CD4-positive, alpha-beta T cell treated with Interleukin-2 at 100 ng/mL for 4 hours (primary cell): ENCODE data around the gene FBXL17.

ENCODE experiments used
- DNase-seq: peaks from one replicate; pipeline ENCODE4 v3.0.0-alpha.2; 2020; ENCODE audit warnings: low spot score

Gene FBXL17

DNA sequence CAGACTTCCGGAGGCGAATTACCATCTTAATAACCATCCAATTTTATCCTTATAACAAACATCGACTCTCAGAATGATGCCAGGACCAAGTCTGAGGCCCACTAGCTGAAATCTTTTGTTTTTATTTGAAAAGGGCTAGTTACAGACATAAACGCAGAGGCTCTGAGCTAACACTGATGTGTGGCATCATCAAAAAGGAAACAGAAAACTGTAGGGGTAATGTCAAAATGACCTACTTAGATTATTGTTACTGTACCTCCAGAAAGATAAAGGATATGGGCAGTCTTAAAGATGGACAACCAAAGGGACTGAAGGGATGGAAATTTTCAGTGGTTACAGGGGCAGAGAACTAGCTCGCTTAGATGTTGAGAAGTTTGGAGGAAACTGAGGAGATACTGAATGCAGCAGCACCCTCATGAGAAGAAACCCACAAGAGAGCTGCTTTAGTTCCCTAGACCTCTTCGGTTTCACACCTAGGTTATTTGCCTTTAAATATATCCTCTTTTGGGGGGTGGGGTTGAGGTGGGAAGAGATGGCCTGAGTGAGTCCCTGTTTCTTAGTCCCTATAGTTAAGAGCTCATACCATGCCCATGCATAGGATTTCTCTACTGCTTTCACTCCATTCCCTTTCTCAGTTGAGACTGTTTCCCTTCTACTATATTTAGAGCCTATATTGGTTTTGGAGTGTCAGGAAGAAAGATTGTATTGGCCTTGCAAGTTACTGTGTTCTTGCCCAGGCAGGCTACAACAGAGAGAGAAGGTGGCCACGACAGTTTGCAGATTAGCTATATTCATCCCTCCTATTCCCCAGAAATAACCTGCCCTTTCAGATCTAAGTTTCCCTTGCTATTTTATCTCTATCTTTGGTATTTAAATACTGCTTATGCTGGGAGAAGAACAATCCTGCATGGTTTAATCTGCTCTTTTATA, 390.8 kb downstream of the FBXL17 start:
- DNase-seq: no peak

DNA sequence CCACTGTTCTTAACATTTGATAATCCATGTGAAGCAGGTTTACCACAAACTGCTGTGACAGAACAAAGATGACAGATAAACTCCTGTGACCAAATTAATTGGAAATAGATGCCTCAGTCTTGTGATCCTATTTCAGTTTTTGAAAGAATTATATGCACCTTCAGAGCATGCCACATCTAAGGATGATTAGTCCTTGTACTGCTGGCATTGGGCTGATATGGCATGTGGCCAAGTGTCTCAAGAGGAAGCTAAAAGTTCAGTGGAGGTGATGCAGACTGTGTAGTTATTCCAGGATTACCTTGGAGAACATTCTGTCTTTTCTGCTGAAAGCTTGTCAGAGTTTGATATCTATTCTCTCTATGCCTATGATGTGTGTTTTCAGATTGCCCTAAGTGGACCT, 396.8 kb downstream of the FBXL17 start:
- DNase-seq: no peak

DNA sequence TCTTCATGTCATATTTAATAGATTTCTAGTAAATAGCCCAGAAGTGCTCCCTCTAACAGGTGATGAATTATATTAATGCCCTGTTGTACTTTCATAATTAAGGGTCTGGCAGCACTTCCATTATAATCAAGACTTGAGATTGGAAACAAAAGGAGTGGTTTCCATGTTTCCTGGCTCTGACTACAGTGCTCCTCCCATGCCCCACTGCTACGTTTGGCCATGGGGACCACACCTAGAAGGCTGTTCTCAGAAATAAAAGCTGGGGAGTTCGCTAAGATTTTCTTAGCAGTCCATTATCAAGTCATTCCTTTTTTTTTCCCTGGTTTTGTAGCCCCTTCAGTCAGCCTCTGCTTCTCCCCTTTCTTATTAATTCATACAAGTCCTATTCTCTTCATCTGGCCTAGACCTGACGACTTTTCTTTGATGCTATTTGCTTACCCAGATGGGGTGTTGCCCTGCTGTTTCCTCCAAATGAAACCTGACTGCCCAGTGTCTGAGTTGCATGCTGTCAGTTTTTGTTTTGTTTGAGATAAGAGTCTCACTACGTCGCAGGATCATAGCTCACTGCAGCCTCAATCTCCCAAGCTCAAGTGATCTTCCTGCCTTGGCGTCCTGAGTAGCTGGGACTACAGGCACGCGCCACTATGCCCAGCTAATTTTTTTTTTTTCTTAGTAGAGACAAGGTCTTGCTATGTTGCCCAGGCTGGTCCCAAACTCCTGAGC, 399.0 kb downstream of the FBXL17 start:
- no peak for DNase-seq

DNA sequence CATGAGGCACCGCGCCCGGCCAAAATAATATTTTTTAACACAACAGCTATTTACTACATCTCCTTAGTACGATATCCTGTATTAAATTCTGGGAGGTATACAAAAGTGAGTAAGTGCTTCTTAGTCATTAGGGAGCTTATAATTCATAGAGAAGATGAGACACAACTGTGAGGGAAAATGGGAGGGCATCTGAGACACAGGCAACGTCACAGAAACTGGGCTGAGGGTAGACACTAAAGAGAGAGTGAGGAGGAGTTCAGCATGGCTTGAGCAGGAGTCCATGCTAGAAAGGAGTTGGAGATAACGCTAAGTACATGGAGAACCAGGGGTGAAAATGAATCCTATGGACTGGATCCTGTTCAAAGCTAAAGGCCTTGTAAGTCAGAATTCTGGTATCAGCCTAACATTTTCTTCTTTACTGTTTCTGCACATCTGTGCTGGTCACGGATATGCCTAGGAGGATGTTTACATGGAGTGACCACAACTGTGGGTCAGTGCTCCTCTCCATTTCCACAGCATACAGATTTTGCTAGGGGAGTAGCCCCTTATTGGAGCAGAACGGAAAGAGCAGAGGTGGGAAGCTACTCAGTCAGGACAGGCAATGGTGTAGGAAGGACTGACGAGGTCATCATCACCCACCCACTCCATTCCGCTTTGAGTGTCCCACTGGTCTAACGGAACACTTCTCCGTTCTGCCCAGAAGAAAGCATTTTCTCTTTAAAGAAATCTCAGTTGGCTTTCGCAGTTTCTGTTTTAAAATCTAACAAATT, 400.8 kb downstream of the FBXL17 start:
- no peak for DNase-seq

DNA sequence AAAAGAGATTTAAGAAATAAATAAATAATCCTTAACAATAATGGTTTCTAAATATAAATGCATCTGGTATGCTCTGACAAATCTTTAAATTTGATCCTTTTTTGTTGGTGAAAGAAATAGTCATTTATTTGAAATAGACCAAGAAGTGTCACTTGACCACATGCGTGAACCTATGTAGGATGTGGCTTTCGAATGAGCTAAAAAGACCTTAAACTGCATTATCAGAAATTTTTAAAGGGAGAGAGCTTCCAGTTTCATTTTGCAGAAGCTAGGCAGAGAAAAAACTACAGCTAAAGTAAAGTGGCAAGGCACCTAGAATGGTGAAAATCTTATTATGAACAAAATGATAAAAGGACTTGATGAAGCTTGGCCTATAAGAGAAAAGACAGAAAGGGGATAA, 402.0 kb downstream of the FBXL17 start:
- DNase-seq: peak; percentile 14

DNA sequence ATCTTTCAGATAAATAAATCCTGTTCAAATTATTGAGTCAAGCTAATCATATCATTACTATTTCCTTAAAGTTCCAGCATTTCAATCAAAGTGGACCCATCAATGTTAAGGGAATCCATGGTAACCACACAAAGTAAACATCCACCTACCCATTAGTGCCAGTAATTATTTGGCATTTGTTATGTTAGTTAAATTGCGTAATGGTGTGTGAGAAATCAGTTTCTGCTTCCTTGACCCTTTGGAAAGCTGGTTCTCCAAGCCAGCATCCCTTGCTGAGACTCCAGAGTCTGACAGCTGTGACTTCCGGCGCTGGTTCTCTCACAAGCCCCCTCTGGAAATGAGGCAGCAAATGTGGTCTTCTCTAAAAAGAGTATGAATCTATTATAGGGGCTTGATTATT, 402.6 kb downstream of the FBXL17 start:
- no peak for DNase-seq

DNA sequence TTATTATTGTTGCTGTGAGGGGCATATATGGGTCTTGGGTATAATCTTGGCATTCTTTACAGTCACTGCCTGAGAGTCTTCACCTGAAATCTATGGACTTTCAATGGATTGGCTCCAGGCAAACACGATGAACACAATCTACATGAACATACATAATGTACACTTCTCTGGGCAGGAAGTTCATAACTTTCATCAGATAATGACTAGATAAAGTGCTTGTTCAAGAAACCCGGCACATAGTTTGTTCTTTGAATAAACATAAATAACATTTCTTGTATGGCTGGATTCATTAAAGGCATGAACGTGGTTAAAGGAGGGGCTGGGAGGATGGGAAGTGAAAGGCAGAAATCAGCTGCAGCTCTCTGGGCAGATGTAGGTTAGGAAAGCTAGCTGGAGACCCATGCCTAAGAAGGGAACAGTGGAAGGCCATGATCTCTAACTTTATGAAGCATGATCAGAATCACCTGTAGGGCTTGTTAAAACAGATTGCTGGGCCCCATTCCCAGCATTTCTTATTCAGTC, 404.3 kb downstream of the FBXL17 start:
- no peak for DNase-seq

DNA sequence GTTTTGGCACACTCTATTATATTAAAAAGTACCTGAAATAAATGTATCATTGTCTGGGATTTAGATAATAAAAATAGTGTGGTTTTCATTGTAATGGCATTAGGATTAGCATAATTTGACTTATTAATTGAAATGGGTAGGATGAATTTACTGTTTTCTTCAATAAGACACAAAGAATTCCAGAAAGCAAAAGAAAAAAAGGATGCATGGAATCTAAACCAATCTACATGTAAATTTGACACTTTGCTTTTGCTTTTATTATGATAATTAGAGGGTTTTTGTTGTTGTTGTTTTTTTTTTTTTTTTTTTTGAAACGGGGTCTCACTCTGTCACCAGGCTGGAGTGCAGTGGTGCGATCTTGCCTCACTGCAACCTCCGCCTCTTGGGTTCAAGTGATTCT, 406.3 kb downstream of the FBXL17 start:
- DNase-seq: no peak

DNA sequence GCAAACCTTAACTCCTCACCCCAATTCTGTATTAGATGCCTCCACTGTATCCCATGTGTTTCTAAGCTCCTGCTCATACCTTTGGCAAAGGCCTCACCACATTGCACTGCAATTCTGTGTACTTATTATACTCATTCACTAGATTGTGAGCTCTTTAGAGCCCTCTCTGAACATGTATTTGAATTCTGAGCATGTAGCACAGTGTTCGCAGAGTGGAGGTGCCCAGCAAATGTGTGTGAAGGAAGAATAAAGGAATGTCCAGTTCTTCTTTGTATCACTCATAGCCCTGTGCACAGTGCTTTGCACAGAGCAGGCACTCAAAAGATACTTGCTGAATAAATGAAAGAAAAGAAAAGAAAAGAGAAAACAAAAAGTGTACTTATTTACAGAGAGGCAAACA, 410.1 kb downstream of the FBXL17 start:
- DNase-seq: no peak

DNA sequence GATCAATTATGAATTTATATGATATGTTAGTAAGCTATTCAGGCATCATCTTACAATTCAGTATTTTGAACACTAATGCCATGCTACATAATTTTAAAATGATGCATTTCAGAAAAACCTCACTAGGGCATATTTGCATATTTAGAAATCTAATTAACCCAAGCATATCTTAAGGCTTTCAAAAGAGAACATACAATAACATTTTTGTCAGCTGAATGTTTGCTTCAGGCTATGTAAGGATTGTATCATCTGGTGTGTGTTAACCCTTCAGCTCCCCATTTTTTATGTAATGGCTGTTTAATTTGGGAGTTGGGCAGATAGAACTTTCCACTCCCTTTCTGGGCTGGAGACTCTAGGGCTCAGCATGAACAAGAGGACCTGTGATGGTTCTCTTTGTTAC, 412.1 kb downstream of the FBXL17 start:
- no peak for DNase-seq

DNA sequence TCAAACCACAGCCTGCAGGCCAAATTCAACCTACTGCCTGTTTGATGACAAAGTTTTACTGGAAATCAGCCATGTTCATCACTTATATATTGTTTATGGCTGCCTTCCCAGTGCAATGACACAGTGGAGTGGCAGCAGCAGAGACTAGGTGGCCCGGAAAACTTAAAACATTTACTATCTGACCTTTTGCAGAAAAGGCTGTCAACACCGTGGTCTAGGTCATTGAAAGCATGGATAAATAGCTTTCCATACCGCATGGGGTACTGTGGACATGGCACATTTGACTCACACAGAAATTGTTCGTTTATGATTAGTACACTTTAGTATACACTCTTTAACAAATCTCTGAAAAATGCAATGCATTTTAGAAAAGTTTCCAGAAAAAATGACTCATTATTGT, 412.9 kb downstream of the FBXL17 start:
- no peak for DNase-seq

DNA sequence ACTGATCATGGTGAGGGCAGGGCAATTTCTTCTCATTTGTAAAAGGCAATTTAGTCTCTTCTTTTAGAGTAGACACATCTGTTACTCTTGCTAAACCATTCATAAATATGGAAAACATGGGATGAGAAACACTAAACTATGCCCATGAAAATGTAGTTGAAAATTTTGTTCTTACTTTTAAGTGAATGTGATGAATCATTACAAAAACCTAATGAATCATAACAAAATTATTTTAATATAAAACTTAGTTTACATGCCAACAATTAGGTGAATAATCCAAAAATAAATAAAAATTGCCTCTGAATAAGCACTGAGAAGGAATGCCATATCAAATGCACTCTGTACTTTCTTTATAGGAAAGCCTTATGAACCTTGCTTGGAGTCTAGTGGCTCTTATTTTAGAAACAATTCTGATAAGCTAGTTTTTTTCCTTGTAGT, 413.5 kb downstream of the FBXL17 start:
- no peak for DNase-seq

DNA sequence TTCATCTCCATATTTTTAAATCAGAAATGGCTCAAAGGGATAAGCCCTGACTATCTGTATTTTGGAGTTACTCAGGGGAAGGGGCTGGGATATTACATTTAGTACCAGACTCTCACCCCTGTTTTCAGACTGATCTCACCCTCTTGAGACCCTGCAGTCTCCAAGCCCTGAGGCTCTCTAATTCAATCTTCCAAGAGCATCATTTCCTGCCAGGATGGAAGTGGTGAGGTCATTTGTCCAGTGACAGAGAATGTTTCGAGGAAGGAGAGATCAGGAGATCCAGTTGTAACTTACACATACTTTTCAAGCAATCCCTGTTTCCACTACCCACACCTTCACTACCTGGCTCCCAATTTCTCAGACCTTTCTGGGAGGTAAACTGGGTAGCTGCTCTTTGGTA, 415.7 kb downstream of the FBXL17 start:
- DNase-seq: no peak

DNA sequence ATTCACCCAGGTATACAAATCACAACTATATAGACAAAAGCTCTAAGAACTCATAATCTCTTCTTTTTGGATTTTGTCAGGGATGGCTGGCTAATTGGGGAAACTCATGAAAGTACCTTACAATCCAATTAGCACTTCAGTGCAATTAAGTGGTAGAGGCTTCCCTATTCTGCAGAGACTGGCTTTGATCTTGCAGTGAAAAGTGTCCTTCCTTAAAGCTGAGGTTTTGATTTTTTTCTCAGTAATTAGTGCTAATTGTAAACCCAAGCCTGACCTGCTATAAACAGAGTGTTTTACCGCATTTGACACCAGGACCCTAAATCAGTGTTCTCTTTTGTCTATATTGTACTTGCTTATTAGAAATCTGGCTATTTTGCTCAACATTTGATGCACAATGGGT, 417.2 kb downstream of the FBXL17 start:
- no peak for DNase-seq

DNA sequence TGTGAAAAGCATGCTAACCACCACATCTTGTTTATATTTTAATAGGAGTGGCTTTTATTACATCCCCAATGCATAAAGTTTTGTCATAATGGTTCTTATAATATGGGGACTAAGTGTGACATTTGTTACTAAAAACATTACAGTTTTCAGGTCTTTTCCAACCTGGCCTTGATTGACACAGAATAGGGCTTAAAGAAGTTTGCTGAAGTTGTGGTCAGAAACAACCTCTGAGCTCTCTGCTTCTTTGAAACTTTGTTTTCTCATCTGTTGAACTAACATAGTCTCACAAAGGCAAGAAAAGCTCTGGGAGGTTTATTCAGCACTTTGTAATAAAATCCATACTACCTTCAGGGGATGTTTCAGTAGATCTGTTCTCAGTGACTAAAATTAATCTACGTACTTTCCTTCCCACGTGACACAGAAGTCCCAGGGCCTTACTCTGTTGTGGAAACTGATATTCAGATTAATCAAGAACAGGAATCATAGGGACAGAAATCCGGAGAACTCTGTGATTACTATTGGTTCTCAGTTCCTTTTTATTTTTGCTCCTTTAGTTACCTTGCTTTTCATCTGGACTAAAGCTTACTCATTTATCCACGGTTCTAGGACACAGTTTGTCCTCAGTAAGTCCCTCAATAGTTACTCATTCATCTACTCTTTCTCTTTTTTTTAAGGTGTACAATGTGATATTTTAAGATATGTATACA, 422.2 kb downstream of the FBXL17 start:
- no peak for DNase-seq

DNA sequence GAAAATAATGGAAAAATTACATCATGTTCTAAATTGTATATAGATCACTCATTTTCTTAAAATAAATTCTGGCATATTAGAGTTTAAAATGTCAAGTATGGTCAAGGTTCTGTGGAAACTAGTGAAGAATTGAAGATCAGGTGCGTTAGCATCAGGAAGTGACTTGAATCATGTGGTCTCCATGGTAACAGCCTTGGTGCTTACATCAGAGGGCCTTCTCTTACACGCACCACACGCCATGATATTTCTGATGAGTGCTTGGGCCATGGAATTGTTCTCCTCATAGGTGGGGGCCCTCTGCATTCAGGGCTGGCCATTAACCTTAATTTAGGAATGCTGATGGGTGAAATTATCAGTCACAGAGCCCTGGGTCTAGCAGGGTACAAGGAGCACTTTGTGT, 423.0 kb downstream of the FBXL17 start:
- no peak for DNase-seq

DNA sequence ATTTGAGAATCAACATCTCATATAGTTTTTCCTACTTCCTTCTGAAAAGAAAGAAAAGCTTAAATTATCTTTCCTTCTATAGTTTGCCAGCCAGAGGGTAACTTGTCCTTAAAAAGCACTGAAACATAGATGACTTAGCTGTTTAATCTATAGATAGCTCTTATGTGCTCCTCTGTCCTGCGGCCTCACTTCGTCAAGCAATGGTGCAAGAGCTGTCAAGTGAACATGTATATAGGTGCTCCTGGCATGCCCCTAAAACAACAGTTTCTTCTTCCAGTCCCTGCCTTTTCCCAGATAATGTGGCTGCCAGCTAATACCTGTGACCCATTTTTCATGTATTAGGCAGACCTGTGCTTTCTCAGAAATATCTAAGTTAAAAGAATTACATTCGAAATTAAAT, 423.5 kb downstream of the FBXL17 start:
- DNase-seq: no peak

DNA sequence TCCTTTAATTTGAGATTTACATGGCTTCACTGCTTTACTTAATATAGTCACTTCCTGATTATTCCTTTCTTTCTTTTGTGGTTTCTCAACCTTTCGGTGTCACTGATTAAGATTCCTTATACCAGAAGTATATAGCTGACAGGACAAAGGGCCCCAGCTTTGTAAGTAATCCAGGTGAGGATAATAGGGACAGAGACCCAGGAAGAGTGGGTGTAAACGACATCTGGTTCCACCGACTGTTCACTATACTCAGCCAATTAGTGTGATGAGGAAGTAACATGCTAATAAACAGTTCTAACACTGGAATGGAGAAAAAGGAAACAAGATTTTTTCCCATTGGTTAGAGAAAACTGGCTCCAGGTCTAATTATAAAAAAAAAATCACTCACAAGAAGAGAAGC, 424.8 kb downstream of the FBXL17 start:
- DNase-seq: no peak

DNA sequence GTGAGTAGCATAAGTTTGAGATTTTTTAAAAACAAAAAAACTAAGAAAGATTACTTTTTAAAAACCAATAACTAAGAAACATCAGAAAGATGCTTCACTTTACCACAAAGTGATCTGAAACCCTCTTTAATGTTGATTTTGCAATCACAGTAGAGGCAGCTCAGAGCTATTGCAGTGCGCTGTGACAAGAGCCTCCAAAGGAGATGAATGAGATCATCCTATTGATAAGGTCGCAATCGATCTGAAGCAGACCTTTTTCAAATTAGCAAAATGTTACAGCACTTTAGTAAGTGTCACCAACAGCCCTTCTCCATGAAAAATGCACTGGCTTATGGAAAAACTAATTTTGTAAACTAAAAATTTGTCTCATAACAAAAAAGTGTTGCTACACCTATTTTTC, 426.6 kb downstream of the FBXL17 start:
- DNase-seq: no peak

DNA sequence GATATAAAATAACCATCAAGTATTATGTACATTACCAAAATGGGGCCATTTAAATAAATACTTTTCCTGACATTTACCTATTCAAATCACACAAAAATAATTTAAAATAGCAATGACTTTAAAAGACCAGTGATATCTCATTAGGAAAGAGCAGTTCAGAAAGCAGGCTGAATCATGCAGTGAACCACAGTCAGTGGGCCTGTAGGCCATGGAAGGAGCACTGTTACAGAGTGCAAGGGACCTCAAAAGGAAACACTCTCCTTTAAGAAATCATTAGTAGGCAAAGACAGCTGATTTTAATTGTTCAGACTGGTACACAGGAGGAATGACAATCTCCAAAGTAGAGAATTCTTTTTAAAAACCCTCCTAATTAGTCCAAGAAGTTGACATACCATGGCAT, 427.6 kb downstream of the FBXL17 start:
- no peak for DNase-seq

DNA sequence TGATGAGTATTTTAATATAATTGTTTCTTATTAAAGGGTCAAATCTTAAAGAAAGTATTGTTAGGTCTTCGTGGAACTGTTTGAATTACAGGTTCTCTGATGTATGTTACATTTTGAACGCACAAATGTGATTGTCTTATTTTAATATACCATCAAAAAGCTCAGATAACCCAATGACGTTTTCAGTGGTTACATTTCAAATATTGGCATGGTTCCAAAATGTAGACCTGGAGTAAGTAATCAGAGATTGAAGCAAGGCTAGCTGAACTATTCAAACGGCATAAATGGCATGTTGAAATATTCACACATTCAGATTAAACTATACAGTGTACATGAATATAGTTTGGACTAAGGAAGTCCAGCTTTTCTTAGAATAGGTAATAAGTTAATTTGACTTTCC, 429.4 kb downstream of the FBXL17 start:
- no peak for DNase-seq

DNA sequence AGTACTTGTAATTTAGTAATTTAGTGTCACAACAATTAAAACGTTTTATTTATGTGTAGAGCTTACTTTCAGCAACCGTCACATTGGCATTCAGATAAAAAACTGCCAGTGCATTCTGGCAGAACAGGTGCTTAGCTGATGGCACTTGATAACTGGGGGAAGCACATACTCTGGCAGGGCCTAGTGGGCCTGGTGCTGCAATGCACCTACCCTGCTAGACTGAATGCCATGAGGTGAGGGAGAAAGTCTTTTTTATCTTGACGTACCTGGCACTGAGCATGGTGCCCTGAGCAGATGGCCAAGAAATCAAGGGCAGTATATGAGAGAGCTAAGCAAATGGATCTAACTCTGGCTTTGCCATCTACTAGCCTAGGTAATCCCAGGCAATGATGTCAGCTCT, 430.6 kb downstream of the FBXL17 start:
- DNase-seq: no peak
